SK-N-SH treated with all-trans-retinoic acid at 6 μM for 48 hours (cell line): ENCODE results near the gene GET4.

ENCODE experiments used
- ATAC-seq: fragments of 200-7000 bp; cut with Tn5 transposase; 3 replicates; pipeline ENCODE4 v1.9.1; 2020; ENCODE audit warnings: mild to moderate bottlenecking, moderate library complexity
- BACH2 ChIP-seq: fragments of 250-450 bp; sonication (Bioruptor Pico); IDR thresholded peaks from 2 replicates; pipeline ENCODE4 v1.9.0; 2021; ENCODE audit warnings: mild to moderate bottlenecking, borderline replicate concordance
- CSDC2 ChIP-seq: fragments of 250-450 bp; sonication (Bioruptor Pico); IDR thresholded peaks from 2 replicates; pipeline ENCODE4 v1.5.0; 2020; ENCODE audit warnings: mild to moderate bottlenecking, moderate library complexity
- ESRRG ChIP-seq: fragments of 250-450 bp; sonication (Bioruptor Pico); IDR thresholded peaks from 2 replicates; pipeline ENCODE4 v1.6.1; 2021; ENCODE audit warnings: mild to moderate bottlenecking
- ISL1 ChIP-seq: fragments of 250-450 bp; sonication (Bioruptor Pico); IDR thresholded peaks from 2 replicates; pipeline ENCODE4 v2.1.2; 2022; ENCODE audit warnings: mild to moderate bottlenecking, moderate library complexity
- PPARA ChIP-seq: fragments of 250-450 bp; sonication (Bioruptor Pico); IDR thresholded peaks from 2 replicates; pipeline ENCODE4 v1.5.0; 2020; ENCODE audit warnings: mild to moderate bottlenecking, borderline replicate concordance
- RARB ChIP-seq: fragments of 250-450 bp; sonication (Bioruptor Pico); IDR thresholded peaks from 2 replicates; pipeline ENCODE4 v1.8.0; 2021; ENCODE audit warnings: mild to moderate bottlenecking, moderate library complexity
- SNAI2 ChIP-seq: fragments of 250-450 bp; sonication (Bioruptor Pico); IDR thresholded peaks from 2 replicates; pipeline ENCODE4 v1.5.0; 2020; ENCODE audit warnings: mild to moderate bottlenecking, moderate library complexity
- TOX ChIP-seq: fragments of 250-450 bp; sonication (Bioruptor Pico); IDR thresholded peaks from 2 replicates; pipeline ENCODE4 v1.8.0; 2021; ENCODE audit warnings: mild to moderate bottlenecking, moderate library complexity, borderline replicate concordance
- ZC3H10 ChIP-seq: fragments of 250-450 bp; sonication (Bioruptor Pico); IDR thresholded peaks from 2 replicates; pipeline ENCODE4 v1.5.1; 2021; ENCODE audit warnings: mild to moderate bottlenecking, moderate library complexity
- ZFP3 ChIP-seq: fragments of 250-450 bp; sonication (Bioruptor Pico); IDR thresholded peaks from 2 replicates; pipeline ENCODE4 v1.5.0; 2020; ENCODE audit warnings: mild to moderate bottlenecking, moderate library complexity
- ZFP30 ChIP-seq: fragments of 450-650 bp; formaldehyde crosslinking; IDR thresholded peaks from 2 replicates; pipeline ENCODE4 v1.5.0; 2022; ENCODE audit warnings: mild to moderate bottlenecking, moderate library complexity
- ZNF70 ChIP-seq: fragments of 450-650 bp; formaldehyde crosslinking; IDR thresholded peaks from 2 replicates; pipeline ENCODE4 v1.5.0; 2020; ENCODE audit warnings: mild to moderate bottlenecking, moderate library complexity
- ZNF8 ChIP-seq: fragments of 450-650 bp; formaldehyde crosslinking; IDR thresholded peaks from 2 replicates; pipeline ENCODE4 v1.5.0; 2020; ENCODE audit warnings: mild to moderate bottlenecking, moderate library complexity
- TF ChIP-seq, protein P1 (sequence below): fragments of 250-450 bp; sonication (Bioruptor Pico); IDR thresholded peaks from 2 replicates; pipeline ENCODE4 v1.8.0; 2020; ENCODE audit warnings: mild to moderate bottlenecking, moderate library complexity, borderline replicate concordance
- TF ChIP-seq, protein P2 (sequence below): fragments of 250-450 bp; sonication (Bioruptor Pico); IDR thresholded peaks from 2 replicates; pipeline ENCODE4 v1.5.1; 2021; ENCODE audit warnings: mild to moderate bottlenecking, moderate library complexity
- TF ChIP-seq, protein P3 (sequence below): fragments of 250-450 bp; sonication (Bioruptor Pico); IDR thresholded peaks from 2 replicates; pipeline ENCODE4 v1.8.0; 2021; ENCODE audit warnings: low read depth, mild to moderate bottlenecking, moderate library complexity, borderline replicate concordance
- TF ChIP-seq, protein P4 (sequence below): fragments of 250-450 bp; sonication (Bioruptor Pico); IDR thresholded peaks from 2 replicates; pipeline ENCODE4 v1.5.0; 2020; ENCODE audit warnings: mild to moderate bottlenecking, moderate library complexity

GET4 gene

DNA sequence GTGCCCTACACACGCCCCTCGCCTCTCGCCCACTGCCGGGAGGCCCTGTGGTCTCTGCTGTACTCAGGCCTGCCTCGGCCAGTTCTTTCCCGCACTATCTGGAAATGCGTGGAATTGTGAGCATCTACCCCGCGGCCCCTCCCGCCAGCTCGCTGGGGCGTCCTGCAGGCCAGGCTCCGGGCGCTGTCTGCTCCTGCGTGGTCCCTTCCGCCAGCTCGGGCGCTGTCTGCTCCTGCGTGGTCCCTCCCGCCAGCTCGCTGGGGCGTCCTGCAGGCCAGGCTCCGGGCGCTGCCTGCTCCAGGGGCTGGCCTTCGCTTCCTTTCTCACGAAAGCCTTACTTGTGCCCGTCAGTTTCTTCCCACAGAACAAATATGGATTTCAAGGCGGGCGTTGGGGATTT lies 14.9 kb downstream of the GET4 start:
- no peak for ATAC-seq
- TF ChIP-seq, protein P1, sequence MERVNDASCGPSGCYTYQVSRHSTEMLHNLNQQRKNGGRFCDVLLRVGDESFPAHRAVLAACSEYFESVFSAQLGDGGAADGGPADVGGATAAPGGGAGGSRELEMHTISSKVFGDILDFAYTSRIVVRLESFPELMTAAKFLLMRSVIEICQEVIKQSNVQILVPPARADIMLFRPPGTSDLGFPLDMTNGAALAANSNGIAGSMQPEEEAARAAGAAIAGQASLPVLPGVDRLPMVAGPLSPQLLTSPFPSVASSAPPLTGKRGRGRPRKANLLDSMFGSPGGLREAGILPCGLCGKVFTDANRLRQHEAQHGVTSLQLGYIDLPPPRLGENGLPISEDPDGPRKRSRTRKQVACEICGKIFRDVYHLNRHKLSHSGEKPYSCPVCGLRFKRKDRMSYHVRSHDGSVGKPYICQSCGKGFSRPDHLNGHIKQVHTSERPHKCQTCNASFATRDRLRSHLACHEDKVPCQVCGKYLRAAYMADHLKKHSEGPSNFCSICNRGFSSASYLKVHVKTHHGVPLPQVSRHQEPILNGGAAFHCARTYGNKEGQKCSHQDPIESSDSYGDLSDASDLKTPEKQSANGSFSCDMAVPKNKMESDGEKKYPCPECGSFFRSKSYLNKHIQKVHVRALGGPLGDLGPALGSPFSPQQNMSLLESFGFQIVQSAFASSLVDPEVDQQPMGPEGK: no peak
- TF ChIP-seq, protein P2, sequence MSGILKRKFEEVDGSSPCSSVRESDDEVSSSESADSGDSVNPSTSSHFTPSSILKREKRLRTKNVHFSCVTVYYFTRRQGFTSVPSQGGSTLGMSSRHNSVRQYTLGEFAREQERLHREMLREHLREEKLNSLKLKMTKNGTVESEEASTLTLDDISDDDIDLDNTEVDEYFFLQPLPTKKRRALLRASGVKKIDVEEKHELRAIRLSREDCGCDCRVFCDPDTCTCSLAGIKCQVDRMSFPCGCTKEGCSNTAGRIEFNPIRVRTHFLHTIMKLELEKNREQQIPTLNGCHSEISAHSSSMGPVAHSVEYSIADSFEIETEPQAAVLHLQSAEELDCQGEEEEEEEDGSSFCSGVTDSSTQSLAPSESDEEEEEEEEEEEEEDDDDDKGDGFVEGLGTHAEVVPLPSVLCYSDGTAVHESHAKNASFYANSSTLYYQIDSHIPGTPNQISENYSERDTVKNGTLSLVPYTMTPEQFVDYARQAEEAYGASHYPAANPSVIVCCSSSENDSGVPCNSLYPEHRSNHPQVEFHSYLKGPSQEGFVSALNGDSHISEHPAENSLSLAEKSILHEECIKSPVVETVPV (CRISPR knock-in tag): no peak
- TF ChIP-seq ZFP30: no peak
- no peak for TF ChIP-seq ZFP3 (CRISPR knock-in tag)
- TF ChIP-seq ISL1 (CRISPR knock-in tag): no peak
- TF ChIP-seq ZNF8 (CRISPR knock-in tag): no peak

DNA sequence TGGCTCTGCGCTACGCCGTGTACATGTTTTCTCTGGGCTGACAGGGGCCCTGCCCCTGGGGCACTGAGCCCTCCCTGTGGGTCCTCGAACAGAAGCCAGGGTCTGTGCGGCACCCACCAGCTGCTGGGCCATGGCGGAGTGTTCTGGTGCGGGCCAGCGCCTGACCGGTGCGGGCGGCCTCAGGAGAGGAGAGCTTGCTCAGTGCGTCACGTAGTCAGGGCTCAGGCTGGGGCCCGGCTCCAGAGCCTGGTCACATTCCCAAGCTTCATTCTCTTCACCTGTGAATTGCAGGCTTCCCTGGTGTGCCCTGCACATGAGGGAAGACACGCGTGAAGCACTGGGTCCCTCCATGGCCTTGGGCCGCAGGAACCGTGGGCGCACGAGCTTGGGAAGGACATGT lies 15.5 kb downstream of the GET4 start:
- TF ChIP-seq ESRRG (no peak), RARB (no peak), ZC3H10 (CRISPR knock-in tag) (no peak), TOX (CRISPR knock-in tag) (no peak), ZFP30 (no peak), CSDC2 (CRISPR knock-in tag) (no peak), ISL1 (CRISPR knock-in tag) (no peak), PPARA (CRISPR knock-in tag) (no peak), ZFP3 (CRISPR knock-in tag) (no peak), SNAI2 (CRISPR knock-in tag) (no peak), BACH2 (CRISPR knock-in tag) (no peak), ZNF70 (CRISPR knock-in tag) (no peak)
- TF ChIP-seq, protein P3, sequence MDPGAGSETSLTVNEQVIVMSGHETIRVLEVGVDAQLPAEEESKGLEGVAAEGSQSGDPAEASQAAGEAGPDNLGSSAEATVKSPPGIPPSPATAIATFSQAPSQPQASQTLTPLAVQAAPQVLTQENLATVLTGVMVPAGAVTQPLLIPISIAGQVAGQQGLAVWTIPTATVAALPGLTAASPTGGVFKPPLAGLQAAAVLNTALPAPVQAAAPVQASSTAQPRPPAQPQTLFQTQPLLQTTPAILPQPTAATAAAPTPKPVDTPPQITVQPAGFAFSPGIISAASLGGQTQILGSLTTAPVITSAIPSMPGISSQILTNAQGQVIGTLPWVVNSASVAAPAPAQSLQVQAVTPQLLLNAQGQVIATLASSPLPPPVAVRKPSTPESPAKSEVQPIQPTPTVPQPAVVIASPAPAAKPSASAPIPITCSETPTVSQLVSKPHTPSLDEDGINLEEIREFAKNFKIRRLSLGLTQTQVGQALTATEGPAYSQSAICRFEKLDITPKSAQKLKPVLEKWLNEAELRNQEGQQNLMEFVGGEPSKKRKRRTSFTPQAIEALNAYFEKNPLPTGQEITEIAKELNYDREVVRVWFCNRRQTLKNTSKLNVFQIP (CRISPR knock-in tag): no peak
- TF ChIP-seq, protein P1: no peak
- TF ChIP-seq, protein P2 (CRISPR knock-in tag): no peak
- TF ChIP-seq, protein P4, sequence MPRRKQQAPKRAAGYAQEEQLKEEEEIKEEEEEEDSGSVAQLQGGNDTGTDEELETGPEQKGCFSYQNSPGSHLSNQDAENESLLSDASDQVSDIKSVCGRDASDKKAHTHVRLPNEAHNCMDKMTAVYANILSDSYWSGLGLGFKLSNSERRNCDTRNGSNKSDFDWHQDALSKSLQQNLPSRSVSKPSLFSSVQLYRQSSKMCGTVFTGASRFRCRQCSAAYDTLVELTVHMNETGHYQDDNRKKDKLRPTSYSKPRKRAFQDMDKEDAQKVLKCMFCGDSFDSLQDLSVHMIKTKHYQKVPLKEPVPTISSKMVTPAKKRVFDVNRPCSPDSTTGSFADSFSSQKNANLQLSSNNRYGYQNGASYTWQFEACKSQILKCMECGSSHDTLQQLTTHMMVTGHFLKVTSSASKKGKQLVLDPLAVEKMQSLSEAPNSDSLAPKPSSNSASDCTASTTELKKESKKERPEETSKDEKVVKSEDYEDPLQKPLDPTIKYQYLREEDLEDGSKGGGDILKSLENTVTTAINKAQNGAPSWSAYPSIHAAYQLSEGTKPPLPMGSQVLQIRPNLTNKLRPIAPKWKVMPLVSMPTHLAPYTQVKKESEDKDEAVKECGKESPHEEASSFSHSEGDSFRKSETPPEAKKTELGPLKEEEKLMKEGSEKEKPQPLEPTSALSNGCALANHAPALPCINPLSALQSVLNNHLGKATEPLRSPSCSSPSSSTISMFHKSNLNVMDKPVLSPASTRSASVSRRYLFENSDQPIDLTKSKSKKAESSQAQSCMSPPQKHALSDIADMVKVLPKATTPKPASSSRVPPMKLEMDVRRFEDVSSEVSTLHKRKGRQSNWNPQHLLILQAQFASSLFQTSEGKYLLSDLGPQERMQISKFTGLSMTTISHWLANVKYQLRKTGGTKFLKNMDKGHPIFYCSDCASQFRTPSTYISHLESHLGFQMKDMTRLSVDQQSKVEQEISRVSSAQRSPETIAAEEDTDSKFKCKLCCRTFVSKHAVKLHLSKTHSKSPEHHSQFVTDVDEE (CRISPR knock-in tag): no peak
- TF ChIP-seq, all 23 proteins: peak for 0
- ATAC-seq: no peak

DNA sequence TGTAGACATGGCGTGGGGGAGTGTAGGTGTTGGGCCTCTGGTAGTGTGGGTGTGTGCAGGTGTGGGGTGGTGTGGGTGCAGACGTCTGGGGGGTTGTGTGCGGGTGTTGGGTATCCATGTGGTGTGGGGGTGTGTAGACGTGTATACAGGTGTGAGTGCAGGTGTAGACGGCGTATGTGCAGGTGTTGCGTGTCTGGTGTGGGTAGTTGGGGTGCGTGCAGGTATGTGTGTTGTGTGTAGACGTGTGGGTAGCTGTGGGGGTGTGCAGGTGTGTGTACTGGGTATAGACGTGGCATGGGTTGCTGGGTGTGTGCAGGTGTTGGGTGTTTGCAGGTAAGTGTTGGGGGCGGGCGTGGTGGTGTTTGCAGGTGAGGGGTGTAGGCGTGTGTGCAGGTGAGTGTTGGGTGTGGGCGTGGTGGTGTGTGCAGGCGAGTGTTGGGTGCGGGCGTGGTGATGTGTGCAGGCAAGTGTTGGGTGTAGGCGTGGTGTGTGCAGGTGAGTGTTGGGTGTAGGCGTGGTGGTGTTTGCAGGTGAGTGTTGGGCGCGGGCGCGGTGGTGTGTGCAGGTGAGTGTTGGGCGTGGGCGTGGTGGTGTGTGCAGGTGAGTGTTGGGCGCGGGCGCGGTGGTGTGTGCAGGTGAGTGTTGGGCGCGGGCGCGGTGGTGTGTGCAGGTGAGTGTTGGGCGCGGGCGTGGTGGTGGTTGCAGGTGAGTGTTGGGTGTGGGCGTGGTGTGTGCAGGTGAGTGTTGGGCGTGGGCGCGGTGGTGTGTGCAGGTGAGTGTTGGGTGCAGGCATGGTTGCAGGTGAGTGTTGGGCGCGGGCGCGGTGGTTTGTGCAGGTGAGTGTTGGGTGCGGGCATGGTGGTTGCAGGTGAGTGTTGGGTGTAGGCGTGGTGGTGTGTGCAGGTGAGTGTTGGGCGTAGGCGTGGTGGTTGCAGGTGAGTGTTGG lies 16.6 kb downstream of the GET4 start:
- ATAC-seq: no peak
- TF ChIP-seq, protein P3 (CRISPR knock-in tag): no peak
- no peak for TF ChIP-seq CSDC2 (CRISPR knock-in tag)
- TF ChIP-seq, protein P1: no peak
- TF ChIP-seq ZNF8 (CRISPR knock-in tag): no peak
- TF ChIP-seq, protein P2 (CRISPR knock-in tag): no peak
- no peak for TF ChIP-seq RARB
- no peak for TF ChIP-seq ZC3H10 (CRISPR knock-in tag)
- no peak for TF ChIP-seq ESRRG
- TF ChIP-seq TOX (CRISPR knock-in tag): no peak
- no peak for TF ChIP-seq ZNF70 (CRISPR knock-in tag)
- no peak for TF ChIP-seq PPARA (CRISPR knock-in tag)
- TF ChIP-seq ZFP30: no peak
